SK-N-MC (cell line): ENCODE results near the gene TSPAN1.

Experiments
- EZH2 ChIP-seq: fragments of 200-600 bp; sonication (generic); IDR thresholded peaks from one replicate; pipeline ENCODE4 v1.6.1; 2017; ENCODE audit warnings: antibody characterized with exemption
- POLR2AphosphoS5 ChIP-seq: IDR thresholded peaks from 2 replicates; pipeline ENCODE4 v1.6.1; 2012; ENCODE audit warnings: mild to moderate bottlenecking, low read depth, low read length, borderline replicate concordance

DNA sequence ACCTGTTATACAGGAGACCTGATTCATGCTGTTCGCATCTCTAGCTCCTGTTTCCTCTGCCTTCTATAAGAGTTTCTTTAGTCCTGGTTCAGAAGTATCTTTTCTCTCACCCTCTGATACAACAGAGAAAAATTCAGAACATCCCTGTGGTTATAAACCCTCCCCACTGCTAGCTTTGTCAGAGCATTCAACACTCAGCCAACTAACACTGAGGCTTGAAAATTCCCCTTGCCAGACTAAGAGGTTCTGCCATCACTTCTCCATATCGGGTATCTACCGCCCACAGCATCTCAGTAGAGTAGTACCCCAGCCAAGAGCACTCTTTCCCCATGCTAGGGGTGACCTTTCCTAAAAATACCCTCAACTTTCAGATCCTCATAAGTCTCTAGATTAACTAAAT lies 22.9 kb upstream of the TSPAN1 start:
- TF ChIP-seq EZH2 (no peak), POLR2AphosphoS5 (no peak)
